ENCODE measurements around the gene PDK2.

PDK2 gene

GRCh38 chr17:50087912-50088405 lies 7.2 kb upstream of the PDK2 start:
- no peak for TF ChIP-seq CTCF (IDR thresholded peaks at IDR 0.05; ENCODE audit: low read length, missing control alignments)
- DNase-seq (ENCODE audit: low read depth): no peak
- no peak overlapping the region for H3K4me3 ChIP-seq (replicated peaks; ENCODE audit: low read depth, low read length)

GRCh38 chr17:50088952-50089825 lies 6.0 kb upstream of the PDK2 start:
- H3K4me3 ChIP-seq (replicated peaks; ENCODE audit: low read depth, low read length): no peak overlapping the region
- TF ChIP-seq CTCF (IDR thresholded peaks at IDR 0.05; ENCODE audit: low read length, missing control alignments): no peak
- no peak for DNase-seq (ENCODE audit: low read depth)

GRCh38 chr17:50090071-50090470 lies 5.1 kb upstream of the PDK2 start:
- no peak for TF ChIP-seq CTCF (IDR thresholded peaks at IDR 0.05; ENCODE audit: low read length, missing control alignments)
- H3K4me3 ChIP-seq (replicated peaks; ENCODE audit: low read depth, low read length): no peak overlapping the region
- no peak for DNase-seq (ENCODE audit: low read depth)

GRCh38 chr17:50090971-50091917 lies 3.9 kb upstream of the PDK2 start:
- no peak overlapping the region for H3K4me3 ChIP-seq (replicated peaks; ENCODE audit: low read depth, low read length)
- DNase-seq (ENCODE audit: low read depth): no peak
- no peak for TF ChIP-seq CTCF (IDR thresholded peaks at IDR 0.05; ENCODE audit: low read length, missing control alignments)

- no peak overlapping the region for H3K4me3 ChIP-seq (replicated peaks; ENCODE audit: low read depth, low read length)
- no peak for DNase-seq (ENCODE audit: low read depth)
- no peak for TF ChIP-seq CTCF (IDR thresholded peaks at IDR 0.05; ENCODE audit: low read length, missing control alignments)
Observed at GRCh38 chr17:50091918-50092285, 3.2 kb upstream of the PDK2 start.

GRCh38 chr17:50093246-50093645 lies 1.9 kb upstream of the PDK2 start:
- TF ChIP-seq CTCF (IDR thresholded peaks at IDR 0.05; ENCODE audit: low read length, missing control alignments): no peak
- DNase-seq (ENCODE audit: low read depth): no peak
- no peak overlapping the region for H3K4me3 ChIP-seq (replicated peaks; ENCODE audit: low read depth, low read length)
